Neuronal stem cell (in vitro differentiated cells): ENCODE data around the gene SPATS2.

Experiments
- DNase-seq: peaks from one replicate; pipeline ENCODE4 v3.0.0-alpha.2; 2013; ENCODE audit warnings: low spot score
- H2AFZ ChIP-seq: one replicate; pipeline ENCODE4 v1.6.1; 2013; ENCODE audit warnings: mild to moderate bottlenecking, low read length, inconsistent platforms
- H2AK5ac ChIP-seq: 2 replicates; pipeline ENCODE4 v1.6.1; 2013; ENCODE audit warnings: low read depth, mild to moderate bottlenecking, inconsistent platforms, low read length, moderate library complexity, mixed read lengths
- H2BK120ac ChIP-seq: 2 replicates; pipeline ENCODE4 v1.6.1; 2013; ENCODE audit warnings: low read depth, mild to moderate bottlenecking, inconsistent platforms, low read length, moderate library complexity, mixed read lengths
- H2BK12ac ChIP-seq: one replicate; pipeline ENCODE4 v1.6.1; 2013; ENCODE audit warnings: low read length, inconsistent platforms
- H2BK15ac ChIP-seq: 2 replicates; pipeline ENCODE4 v1.6.1; 2013; ENCODE audit warnings: mild to moderate bottlenecking, low read length, inconsistent platforms, mixed read lengths
- H2BK5ac ChIP-seq: one replicate; pipeline ENCODE4 v1.6.1; 2013; ENCODE audit warnings: inconsistent platforms, mild to moderate bottlenecking, low read length, moderate library complexity
- H3K14ac ChIP-seq: one replicate; pipeline ENCODE4 v1.6.1; 2013; ENCODE audit warnings: low read length, inconsistent platforms
- H3K18ac ChIP-seq: 2 replicates; pipeline ENCODE4 v1.6.1; 2013; ENCODE audit warnings: low read length, inconsistent platforms
- H3K23ac ChIP-seq: 2 replicates; pipeline ENCODE4 v1.6.1; 2013; ENCODE audit warnings: low read depth, mild to moderate bottlenecking, mixed read lengths, low read length, inconsistent platforms; ENCODE audit not compliant: poor library complexity
- H3K27ac ChIP-seq: replicated peaks from 3 replicates; pipeline ENCODE4 v1.5.1; 2013; ENCODE audit warnings: low read length, inconsistent platforms
- H3K27me3 ChIP-seq, 3 experiments: 2 replicates each; pipeline ENCODE4 v1.6.1; 2013; ENCODE audit warnings: low read length in 3 of 3, mild to moderate bottlenecking in 2 of 3, inconsistent platforms in 1 of 3, low read depth in 1 of 3, mixed read lengths in 1 of 3, moderate library complexity in 1 of 3; ENCODE audit not compliant: control insufficient read depth in 3 of 3, insufficient read depth in 3 of 3
- H3K36me3 ChIP-seq, 2 donors: replicated peaks in 1 of 2; 2 replicates each; pipeline ENCODE4 v1.6.1; 2013; ENCODE audit warnings: low read length in 2 of 2; ENCODE audit not compliant: control insufficient read depth in 2 of 2, insufficient read depth in 2 of 2
- H3K4ac ChIP-seq: 2 replicates; pipeline ENCODE4 v1.6.1; 2013; ENCODE audit warnings: inconsistent platforms, mild to moderate bottlenecking, low read length, moderate library complexity
- H3K4me1 ChIP-seq, 2 donors: 1 replicate in 1 of 2; 2 replicates in 1 of 2; pipeline ENCODE4 v1.6.1; 2013; ENCODE audit warnings: low read length in 2 of 2, low read depth in 1 of 2; ENCODE audit not compliant: control insufficient read depth in 2 of 2, insufficient read depth in 1 of 2
- H3K4me2 ChIP-seq: one replicate; pipeline ENCODE4 v1.6.1; 2013; ENCODE audit warnings: mild to moderate bottlenecking, low read length, inconsistent platforms; ENCODE audit not compliant: insufficient read depth, poor library complexity, severe bottlenecking
- H3K4me3 ChIP-seq, 2 donors: 2 replicates each; pipeline ENCODE4 v1.5.1; 2013; ENCODE audit warnings: low read length in 2 of 2, mild to moderate bottlenecking in 2 of 2, inconsistent platforms in 1 of 2, moderate library complexity in 1 of 2
- H3K79me1 ChIP-seq: one replicate; pipeline ENCODE4 v1.6.1; 2013; ENCODE audit warnings: low read depth, mild to moderate bottlenecking, inconsistent platforms, low read length, moderate library complexity
- H3K9ac ChIP-seq: one replicate; pipeline ENCODE4 v1.6.1; 2013; ENCODE audit warnings: mild to moderate bottlenecking, low read depth, low read length, inconsistent platforms; ENCODE audit not compliant: poor library complexity
- H3K9me3 ChIP-seq, 2 donors: replicated peaks in 1 of 2; 2 replicates each; pipeline versions ENCODE3 to v1.6.1; 2013; ENCODE audit warnings: low read length in 2 of 2, mild to moderate bottlenecking in 2 of 2, inconsistent platforms in 1 of 2, low read depth in 1 of 2, mixed read lengths in 1 of 2, moderate library complexity in 1 of 2; ENCODE audit not compliant: control insufficient read depth in 2 of 2, insufficient read depth in 1 of 2
- H4K8ac ChIP-seq: one replicate; pipeline ENCODE4 v1.6.1; 2013; ENCODE audit warnings: low read depth, mild to moderate bottlenecking, inconsistent platforms, low read length, moderate library complexity
- H4K91ac ChIP-seq: one replicate; pipeline ENCODE4 v1.6.1; 2013; ENCODE audit warnings: low read length, low read depth, mild to moderate bottlenecking, inconsistent platforms; ENCODE audit not compliant: poor library complexity
- WGBS, 2 donors: extraction: QIAGEN DNeasy Blood & Tissue Kit; methylation state at CpG; one replicate each; pipeline ENCODE4 v1.1.7; 2013; ENCODE audit warnings: missing lambda C conversion rate in 2 of 2, mixed read lengths in 1 of 2; ENCODE audit not compliant: insufficient read length in 2 of 2, insufficient replicate concordance in 1 of 2; ENCODE audit errors: extremely low coverage in 2 of 2; 5-methylcytosine and 5-hydroxymethylcytosine counted together

Gene SPATS2

DNA sequence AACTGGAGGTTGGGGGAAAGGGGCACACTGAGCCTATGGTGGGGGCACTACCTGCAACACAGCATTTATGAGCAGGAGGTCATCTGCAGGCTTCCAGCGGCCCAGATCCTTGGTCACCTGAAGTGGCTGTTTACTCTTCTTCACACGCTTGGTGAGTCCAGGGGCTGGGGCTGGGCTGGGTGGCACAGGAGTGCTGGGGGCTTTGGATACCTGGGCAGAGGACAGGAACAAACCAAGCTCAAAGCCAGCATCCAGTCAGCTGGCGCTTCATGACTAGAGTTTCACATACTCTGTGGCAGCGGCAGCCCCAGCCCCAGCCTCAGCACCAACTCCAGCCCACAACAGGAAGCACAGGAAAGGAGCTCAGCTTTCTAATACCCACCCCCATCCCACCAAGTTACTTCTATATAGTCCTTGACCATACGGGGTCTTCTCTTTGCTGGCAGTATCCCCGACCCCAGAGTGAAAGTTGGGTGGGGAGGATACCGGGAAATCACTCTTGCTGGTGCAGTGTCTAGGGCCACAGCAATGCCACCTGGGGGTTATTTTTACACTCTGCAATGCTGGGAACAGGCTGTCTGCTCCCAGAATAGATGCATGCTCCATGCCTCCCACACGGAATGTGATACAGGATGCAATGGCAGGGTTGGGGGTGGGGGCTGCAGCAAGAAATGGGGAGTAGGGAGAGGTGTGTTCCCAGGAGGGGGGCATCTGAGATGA lies 197.6 kb downstream of the SPATS2 start:
- Histone ChIP-seq H3K9me3 (no peaks in the 10 kb centered on the region), H3K27ac (no peak overlapping the region), H4K91ac (no peak overlapping the region), H3K79me1 (peaks cover 17% of the 10 kb centered on the region), H3K27me3 (no peaks in the 10 kb centered on the region), H2BK5ac (no peak overlapping the region), H2AFZ (no peak overlapping the region), H3K4me3 (no peak overlapping the region), H3K23ac (no peak overlapping the region), H2BK12ac (no peak overlapping the region), H3K36me3 (peaks cover 50 to 61% of the 10 kb centered on the region in 2 donors), H2BK120ac (no peak overlapping the region), H3K18ac (no peak overlapping the region), H3K4me2 (no peak overlapping the region), H3K9ac (no peak overlapping the region), H2AK5ac (no peak overlapping the region), H4K8ac (no peak overlapping the region), H3K14ac (no peak overlapping the region), H3K4ac (no peak overlapping the region), H2BK15ac (no peak overlapping the region), H3K4me1 (peaks cover 1 to 3% of the 10 kb centered on the region in 2 donors)
- DNase-seq: no peak
- no CpG with 5 or more reads among the region's 8 CpGs for WGBS, 2 donors

DNA sequence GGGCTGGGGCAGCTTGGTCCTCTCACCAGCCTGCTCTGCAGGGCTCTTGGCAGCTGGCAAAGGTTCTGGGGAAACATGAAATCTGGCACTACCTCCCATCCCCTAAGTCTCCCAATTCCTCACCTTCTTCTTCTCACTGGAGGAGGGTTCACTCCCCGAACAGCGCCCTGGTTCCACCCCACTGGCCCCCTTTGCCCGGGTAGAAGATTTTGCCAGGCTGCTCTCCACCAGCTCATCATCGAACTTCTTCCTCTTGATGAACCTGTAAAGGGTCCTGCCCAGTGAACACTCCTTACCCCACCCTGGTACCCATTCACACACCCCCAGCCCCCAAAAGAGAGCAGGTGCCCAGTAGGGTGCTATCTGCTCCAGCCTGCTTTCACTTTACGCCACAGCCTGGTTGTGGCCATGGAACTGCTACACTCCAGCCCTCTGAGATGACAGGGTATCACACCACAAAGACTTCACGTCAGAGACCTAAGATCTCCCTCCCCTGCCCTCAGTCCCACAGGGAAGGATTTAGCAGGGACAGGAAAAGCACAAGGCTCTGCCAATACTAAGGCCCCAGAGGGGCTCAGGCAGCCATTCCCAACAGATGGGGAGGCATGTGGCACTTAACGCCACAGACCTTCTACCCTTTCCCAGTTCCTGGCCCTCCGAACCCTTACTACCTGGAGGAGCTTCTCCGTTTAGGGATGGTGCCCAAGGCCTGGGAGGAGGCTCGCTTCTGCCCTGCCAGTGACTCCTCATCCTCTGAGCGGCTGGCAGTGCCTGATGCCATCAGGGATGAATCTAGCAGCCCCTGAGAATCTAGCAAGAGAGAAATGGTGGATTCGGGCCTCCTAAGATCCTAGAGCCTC lies 198.4 kb downstream of the SPATS2 start:
- Histone ChIP-seq H3K4ac (no peak overlapping the region), H2AK5ac (no peak overlapping the region), H4K91ac (no peak overlapping the region), H2BK15ac (no peak overlapping the region), H3K4me2 (no peak overlapping the region), H2BK120ac (no peak overlapping the region), H3K4me1 (peaks cover 1 to 3% of the 10 kb centered on the region in 2 donors), H2BK12ac (no peak overlapping the region), H3K9ac (no peak overlapping the region), H3K27ac (no peak overlapping the region), H3K4me3 (no peak overlapping the region), H3K23ac (no peak overlapping the region), H3K9me3 (no peaks in the 10 kb centered on the region), H3K18ac (no peak overlapping the region), H3K36me3 (peaks cover 43 to 59% of the 10 kb centered on the region in 2 donors), H2BK5ac (no peak overlapping the region), H3K79me1 (peaks cover 16% of the 10 kb centered on the region), H3K27me3 (no peaks in the 10 kb centered on the region), H4K8ac (no peak overlapping the region), H3K14ac (no peak overlapping the region), H2AFZ (no peak overlapping the region)
- no CpG with 5 or more reads among the region's 12 CpGs for WGBS, 2 donors
- DNase-seq: no peak

DNA sequence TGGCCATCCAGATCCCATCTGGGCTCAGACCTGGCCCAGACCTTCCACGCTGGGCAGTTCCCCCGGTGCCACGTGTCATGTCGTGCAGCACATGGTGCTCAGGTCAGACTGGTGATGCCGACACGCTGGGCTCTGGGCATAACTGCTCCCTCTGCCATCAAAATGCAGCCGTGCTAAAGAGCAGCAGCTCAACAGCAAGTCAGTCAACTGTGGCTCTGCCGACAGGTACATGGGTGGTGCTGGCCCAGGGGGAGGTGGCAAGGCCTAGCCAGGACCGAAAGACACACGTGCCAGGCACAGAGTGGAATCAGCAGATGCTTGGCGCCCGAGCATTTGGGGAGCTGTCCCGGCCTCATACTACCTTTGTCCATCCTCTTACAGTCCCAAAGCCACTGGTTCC lies 199.1 kb downstream of the SPATS2 start:
- DNase-seq: no peak
- no peak overlapping the region for H2AK5ac ChIP-seq
- peak overlapping the region; percentile 59 to 95 for H3K4me3 ChIP-seq
- H3K23ac ChIP-seq: no peak overlapping the region
- no peak overlapping the region for H2AFZ ChIP-seq
- no peak overlapping the region for H4K91ac ChIP-seq
- H2BK12ac ChIP-seq: no peak overlapping the region
- H3K4me2 ChIP-seq: no peak overlapping the region
- peaks cover 1 to 3% of the 10 kb centered on the region in 2 donors for H3K4me1 ChIP-seq
- H3K36me3 ChIP-seq: peaks cover 37 to 51% of the 10 kb centered on the region in 2 donors
- no peak overlapping the region for H3K27ac ChIP-seq
- no peaks in the 10 kb centered on the region for H3K9me3 ChIP-seq
- H3K9ac ChIP-seq: peak overlapping the region; percentile 9
- no peak overlapping the region for H3K18ac ChIP-seq
- no CpG with 5 or more reads among the region's 13 CpGs for WGBS, 2 donors
- no peak overlapping the region for H2BK15ac ChIP-seq
- H3K27me3 ChIP-seq: no peaks in the 10 kb centered on the region
- H3K14ac ChIP-seq: peak overlapping the region; percentile 56
- no peak overlapping the region for H4K8ac ChIP-seq
- peaks cover 16% of the 10 kb centered on the region for H3K79me1 ChIP-seq
- no peak overlapping the region for H2BK5ac ChIP-seq
- no peak overlapping the region for H3K4ac ChIP-seq
- no peak overlapping the region for H2BK120ac ChIP-seq

DNA sequence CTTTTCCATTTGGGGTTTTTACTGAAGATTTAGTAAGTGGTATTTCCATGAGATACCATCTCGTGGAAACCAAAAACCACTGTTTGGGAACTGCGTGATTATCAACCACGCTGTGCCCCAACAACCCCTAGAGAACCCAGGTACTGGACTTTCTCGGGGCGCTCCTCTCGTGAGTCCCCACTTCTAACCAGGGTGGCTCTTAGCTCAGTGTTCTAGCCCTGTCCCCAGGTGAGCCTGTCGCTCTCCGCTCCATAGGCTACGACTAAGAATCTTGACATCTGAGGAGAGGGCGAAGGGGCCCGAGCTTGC lies 200.0 kb downstream of the SPATS2 start:
- peak overlapping the region; percentile 94 for H2AFZ ChIP-seq
- peak overlapping the region; percentile 85 for H3K27ac ChIP-seq
- H3K4me3 ChIP-seq: peak overlapping the region; percentile 84 to 95

More for the DNA sequence above, 200.0 kb downstream of the SPATS2 start:
- Histone ChIP-seq H3K4me2 (peak overlapping the region; percentile 84), H3K27me3 (no peaks in the 10 kb centered on the region), H3K79me1 (peaks cover 16% of the 10 kb centered on the region), H3K14ac (peak overlapping the region; percentile 71), H3K36me3 (peaks cover 34 to 42% of the 10 kb centered on the region in 2 donors), H2BK12ac (peak overlapping the region; percentile 16), H4K91ac (no peak overlapping the region), H2BK15ac (peak overlapping the region; percentile 69), H2AK5ac (peak overlapping the region; percentile 67), H4K8ac (no peak overlapping the region), H3K9me3 (peaks cover 0 to 3% of the 10 kb centered on the region in 2 donors), H3K9ac (peak overlapping the region; percentile 94), H3K18ac (peak overlapping the region; percentile 99), H3K4me1 (peaks cover 1 to 3% of the 10 kb centered on the region in 2 donors), H2BK120ac (no peak overlapping the region), H3K23ac (peak overlapping the region; percentile 96), H2BK5ac (peak overlapping the region; percentile 93), H3K4ac (peak overlapping the region; percentile 72)
- no peak for DNase-seq
- no CpG with 5 or more reads among the region's 11 CpGs for WGBS, 2 donors
